Activated T-cell treated with anti-CD3 and anti-CD28 coated beads, Interleukin-2, amount 50 U/mL, for 72 hours (primary cell): ENCODE measurements around the gene ANKDD1B. TPM values are rescaled to one million over a fixed set of nuclear protein-coding genes. Genes with fewer than 3 reads are reported as not detected.
"Not testable (repeated sequence)": the region's sequence is repeated elsewhere in the genome, so short reads cannot be mapped to it uniquely, and the experiment has no call there.

Experiments used
- ATAC-seq, 2 donors: fragments of 150-1000 bp; cut with Tn5 transposase; replicated peaks in 1 of 2; 2 replicates each; pipeline ENCODE4 v1.10.0; 2021; ENCODE audit warnings: moderate library complexity in 2 of 2, mild to moderate bottlenecking in 1 of 2
- DNase-seq, 2 donors: peaks; one replicate each; pipeline ENCODE4 v3.0.0; 2021 to 2022; ENCODE audit warnings: mixed read lengths in 1 of 2
- H3K27ac Mint-ChIP-seq: one replicate; pipeline ENCODE4 v1.8.0; 2022; ENCODE audit warnings: mild to moderate bottlenecking, moderate library complexity, mixed read lengths
- H3K27me3 Mint-ChIP-seq: one replicate; pipeline ENCODE4 v1.8.0; 2022; ENCODE audit warnings: low read depth, mixed read lengths
- H3K36me3 Mint-ChIP-seq, 2 donors: one replicate each; pipeline ENCODE4 v1.8.0; 2022; ENCODE audit warnings: mixed read lengths in 2 of 2, mild to moderate bottlenecking in 1 of 2; ENCODE audit not compliant: insufficient read depth in 2 of 2
- H3K4me1 Mint-ChIP-seq: one replicate; pipeline ENCODE4 v1.8.0; 2022; ENCODE audit warnings: low read depth, mixed read lengths
- H3K4me3 Mint-ChIP-seq, 2 donors: one replicate each; pipeline ENCODE4 v1.8.0; 2022; ENCODE audit warnings: mild to moderate bottlenecking in 2 of 2, mixed read lengths in 2 of 2, moderate library complexity in 2 of 2
- H3K9me3 Mint-ChIP-seq, 2 donors: one replicate each; pipeline ENCODE4 v1.8.0; 2022; ENCODE audit warnings: mixed read lengths in 2 of 2
- total RNA-seq, 2 donors: library from RNA; stranded (reverse); gene quantifications; one replicate each; pipeline ENCODE4 v1.2.3, GENCODE V29; 2022

ANKDD1B gene
- total RNA-seq, 2 donors from 2014 or later = 0.23 to 0.26 TPM

DNA sequence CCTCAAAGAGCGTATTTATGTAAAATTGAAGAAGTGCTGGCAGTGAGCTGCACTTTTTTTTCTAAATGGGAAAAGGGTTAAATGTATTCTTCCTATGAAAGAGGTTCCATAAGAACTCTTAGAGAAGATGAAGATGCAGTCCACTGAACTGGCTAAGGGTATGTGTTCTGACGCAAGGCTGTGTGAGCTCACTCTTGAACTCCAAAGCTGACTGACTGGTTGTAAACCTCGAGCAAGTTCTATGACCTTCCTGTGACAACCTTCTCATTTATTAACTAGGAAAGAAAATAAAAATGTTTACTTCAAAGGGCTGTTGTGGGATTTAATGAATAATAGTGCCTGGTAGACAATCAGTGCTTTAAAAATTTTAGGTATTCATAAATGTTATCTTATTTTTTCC, 59.3 kb downstream of the ANKDD1B start:
- ATAC-seq (no peak), DNase-seq (no peak)
- Mint-ChIP-seq H3K4me3 (peak overlapping the region; percentile 17 to 94), H3K9me3 (no peaks in the 10 kb centered on the region), H3K4me1 (peaks cover 52% of the 10 kb centered on the region), H3K27ac (peak overlapping the region; percentile 68), H3K27me3 (no peaks in the 10 kb centered on the region), H3K36me3 (peaks cover 2 to 3% of the 10 kb centered on the region in 2 donors)

DNA sequence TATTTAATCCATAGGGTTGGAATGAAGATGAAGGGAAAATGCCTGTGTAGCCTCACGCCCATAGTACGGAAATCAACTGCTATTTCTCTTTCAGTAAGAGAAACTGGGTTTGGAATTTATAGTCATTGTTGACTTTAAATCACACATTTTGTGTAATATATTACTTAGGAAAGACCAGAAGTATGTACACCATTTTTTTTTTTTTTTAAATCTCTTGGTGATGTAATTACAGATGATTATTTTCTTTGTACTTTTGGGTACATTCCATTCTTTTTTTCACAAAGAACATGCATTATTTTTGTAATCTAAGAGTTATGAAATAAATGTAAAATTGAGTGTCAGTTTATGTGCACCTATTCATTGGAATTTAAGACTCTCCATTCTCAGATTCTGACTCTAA, 60.3 kb downstream of the ANKDD1B start:
- H3K4me3 Mint-ChIP-seq = no peak overlapping the region
- H3K4me1 Mint-ChIP-seq = peaks cover 47% of the 10 kb centered on the region
- no peak overlapping the region for H3K27ac Mint-ChIP-seq
- H3K27me3 Mint-ChIP-seq = no peaks in the 10 kb centered on the region
- DNase-seq = no peak
- no peaks in the 10 kb centered on the region for H3K9me3 Mint-ChIP-seq
- no peak for ATAC-seq
- H3K36me3 Mint-ChIP-seq = peaks cover 2 to 6% of the 10 kb centered on the region in 2 donors

DNA sequence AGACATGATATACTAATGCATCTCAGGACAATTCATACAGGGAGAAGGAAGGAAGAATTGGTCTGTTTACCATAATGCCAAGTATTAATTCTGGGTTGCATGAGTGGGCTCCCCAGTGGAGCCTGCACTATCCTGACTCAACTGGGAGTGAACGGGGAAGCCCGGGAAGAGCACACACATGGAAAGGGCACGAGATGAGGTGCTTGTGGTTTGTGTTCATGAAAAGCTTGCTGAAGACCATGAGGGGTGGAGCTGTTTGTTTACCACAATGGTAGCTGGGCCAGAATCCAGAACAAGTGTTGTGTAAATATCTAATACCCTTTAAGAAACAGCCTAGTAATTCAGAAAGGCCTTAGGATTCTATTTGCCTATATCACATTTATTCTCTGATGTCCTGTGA, 61.4 kb downstream of the ANKDD1B start:
- peaks cover 44% of the 10 kb centered on the region for H3K4me1 Mint-ChIP-seq
- H3K4me3 Mint-ChIP-seq = no peak overlapping the region
- no peaks in the 10 kb centered on the region for H3K9me3 Mint-ChIP-seq
- no peak for DNase-seq
- no peak overlapping the region for H3K27ac Mint-ChIP-seq
- H3K36me3 Mint-ChIP-seq = peaks cover 2 to 7% of the 10 kb centered on the region in 2 donors
- no peak for ATAC-seq
- no peaks in the 10 kb centered on the region for H3K27me3 Mint-ChIP-seq

DNA sequence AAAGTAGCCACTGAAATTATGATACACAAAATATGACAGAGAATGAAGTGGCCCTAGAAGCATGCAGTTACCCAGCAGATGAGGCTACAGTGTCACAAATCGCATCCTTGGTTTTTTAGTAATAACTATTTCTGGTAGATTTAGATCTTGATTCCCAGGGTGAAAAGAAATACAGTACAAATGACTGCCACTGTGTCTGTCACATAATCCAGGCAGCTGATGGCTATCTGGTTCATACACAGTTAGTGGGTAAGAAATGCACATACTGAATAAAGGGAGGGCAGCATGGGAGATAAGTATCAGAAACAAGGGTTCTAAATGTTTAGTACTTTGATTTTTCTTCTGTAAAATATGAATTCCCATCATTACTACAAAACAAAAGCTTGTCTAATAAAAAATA, 64.5 kb downstream of the ANKDD1B start:
- Mint-ChIP-seq H3K4me1 (peaks cover 25% of the 10 kb centered on the region), H3K4me3 (no peak overlapping the region), H3K27me3 (no peaks in the 10 kb centered on the region), H3K36me3 (peaks cover 2 to 7% of the 10 kb centered on the region in 2 donors), H3K9me3 (no peaks in the 10 kb centered on the region), H3K27ac (no peak overlapping the region)
- no peak for DNase-seq
- no peak for ATAC-seq

DNA sequence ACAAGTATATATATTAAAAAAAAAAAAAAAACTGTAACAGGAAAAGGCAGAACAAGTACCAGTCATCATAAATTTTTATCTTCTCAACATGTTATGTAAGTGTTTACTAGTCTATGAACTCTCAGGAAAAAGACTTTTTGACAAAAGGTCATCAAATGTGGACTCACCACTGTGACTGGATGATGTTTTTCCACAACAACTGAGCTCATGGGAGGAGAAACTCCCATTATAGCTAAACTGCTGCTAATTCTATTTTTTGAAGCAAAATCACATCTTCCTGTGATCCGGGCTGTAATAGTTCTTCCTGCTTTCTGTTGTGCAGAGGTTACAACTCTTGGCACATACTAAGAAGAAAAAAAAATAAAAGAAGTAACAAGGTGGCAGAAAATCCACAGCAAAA, 66.4 kb downstream of the ANKDD1B start:
- peaks cover 13% of the 10 kb centered on the region for H3K4me1 Mint-ChIP-seq
- no peak for DNase-seq
- H3K9me3 Mint-ChIP-seq = no peaks in the 10 kb centered on the region
- ATAC-seq = no peak
- H3K27ac Mint-ChIP-seq = peak overlapping the region; percentile 21
- H3K27me3 Mint-ChIP-seq = no peaks in the 10 kb centered on the region
- H3K36me3 Mint-ChIP-seq = peaks cover 2 to 4% of the 10 kb centered on the region in 2 donors
- peak overlapping the region; percentile 59 to 70 for H3K4me3 Mint-ChIP-seq

DNA sequence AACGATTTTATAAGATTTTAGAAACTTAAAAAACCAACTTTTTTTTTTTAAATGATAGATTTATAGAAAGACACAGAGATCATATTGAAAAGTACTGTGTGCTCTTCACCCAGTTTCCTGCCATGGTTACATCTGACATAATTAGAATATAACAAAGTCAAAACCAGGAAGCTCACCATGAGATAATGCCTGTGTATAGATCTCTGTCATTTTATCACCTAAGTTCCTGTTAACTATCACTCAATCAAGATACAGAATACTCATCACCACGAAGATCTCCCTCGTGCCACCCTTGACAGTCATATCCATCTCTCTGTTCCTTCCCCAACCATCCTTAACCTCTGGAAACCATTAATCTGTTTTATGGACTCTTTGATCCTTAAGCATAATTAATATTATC, 66.9 kb downstream of the ANKDD1B start:
- ATAC-seq (peak; percentile 89 to 95), DNase-seq (no peak)
- Mint-ChIP-seq H3K4me1 (peaks cover 12% of the 10 kb centered on the region), H3K27ac (peak overlapping the region; percentile 21), H3K9me3 (no peaks in the 10 kb centered on the region), H3K36me3 (peaks cover 1 to 4% of the 10 kb centered on the region in 2 donors), H3K27me3 (no peaks in the 10 kb centered on the region), H3K4me3 (peak overlapping the region; percentile 59 to 70)

DNA sequence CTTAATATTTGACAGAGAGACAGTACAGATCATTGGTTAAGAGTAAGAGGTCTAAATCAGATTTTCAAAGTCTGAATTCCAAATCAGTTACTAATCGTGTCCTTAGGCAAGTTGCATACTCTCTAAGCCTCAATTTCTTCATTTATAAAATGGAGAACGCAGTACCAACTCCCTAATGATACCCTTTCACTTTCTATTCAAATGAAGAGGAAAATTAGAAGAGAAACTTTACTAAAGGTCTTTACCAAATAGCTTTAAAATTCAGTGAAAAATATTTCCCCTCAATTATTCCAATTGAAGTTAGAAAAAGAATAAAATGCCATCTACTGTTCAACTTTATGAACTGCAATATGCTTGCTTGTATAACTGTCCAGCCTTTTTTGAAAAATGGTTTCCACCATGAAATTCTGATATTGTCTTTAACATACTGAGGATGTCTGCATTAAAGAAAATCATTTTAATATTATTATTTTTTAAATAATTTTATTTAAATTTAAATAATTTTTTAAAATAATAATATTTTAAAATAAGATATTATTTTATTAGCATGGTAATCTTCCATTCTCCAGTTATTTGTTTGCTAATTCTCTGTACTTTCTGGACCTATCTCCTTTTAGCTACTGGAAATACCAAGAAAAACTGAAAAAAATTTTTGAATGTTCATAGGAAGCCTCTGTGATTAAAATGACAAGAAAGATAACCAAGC, 70.0 kb downstream of the ANKDD1B start:
- Mint-ChIP-seq H3K4me1 (peaks cover 12% of the 10 kb centered on the region), H3K4me3 (no peak overlapping the region), H3K27me3 (no peaks in the 10 kb centered on the region), H3K36me3 (peaks cover 0 to 6% of the 10 kb centered on the region in 2 donors), H3K9me3 (no peaks in the 10 kb centered on the region), H3K27ac (no peak overlapping the region)
- no peak for ATAC-seq
- DNase-seq = no peak

DNA sequence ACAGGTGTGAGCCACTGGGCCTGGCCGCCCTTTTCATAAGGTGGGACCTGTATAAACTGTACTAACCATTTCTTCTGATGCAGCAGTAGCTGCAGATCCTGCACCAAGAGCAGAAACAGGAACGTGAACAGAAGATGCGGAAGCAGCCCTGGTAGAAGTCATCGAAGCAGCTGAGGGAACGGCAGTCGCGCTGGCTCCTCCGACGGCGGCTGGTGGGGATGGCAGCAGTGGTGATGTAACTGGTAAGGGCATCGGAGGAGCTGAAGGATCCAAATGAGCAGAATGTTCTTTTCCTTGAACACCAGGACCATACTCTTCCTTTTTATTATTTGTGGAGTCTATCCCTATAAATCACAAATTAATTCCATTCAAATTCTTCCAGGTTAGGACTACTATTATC, 73.9 kb downstream of the ANKDD1B start:
- Mint-ChIP-seq H3K36me3 (peaks cover 0 to 7% of the 10 kb centered on the region in 2 donors), H3K9me3 (no peaks in the 10 kb centered on the region), H3K4me1 (no peaks in the 10 kb centered on the region), H3K27ac (no peak overlapping the region), H3K4me3 (no peak overlapping the region), H3K27me3 (no peaks in the 10 kb centered on the region)
- ATAC-seq (no peak), DNase-seq (no peak)

DNA sequence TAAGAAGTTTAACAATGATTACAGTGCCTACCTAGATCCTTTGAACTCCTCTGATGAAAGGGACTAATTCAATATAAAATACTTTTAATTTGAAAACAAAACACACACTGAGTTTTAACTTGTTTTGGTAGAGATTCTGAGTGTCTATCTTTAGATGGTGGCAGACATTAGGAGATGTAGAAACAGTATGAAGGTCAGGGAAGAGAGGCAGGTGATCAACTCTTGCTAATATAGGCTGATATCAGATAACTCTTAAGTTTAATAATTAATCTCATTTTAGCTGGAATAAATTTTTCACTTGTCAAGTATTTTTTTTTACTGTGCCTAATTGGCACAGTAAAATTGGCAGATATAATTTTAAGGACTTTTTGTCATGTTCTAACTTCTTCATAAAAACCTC, 75.2 kb downstream of the ANKDD1B start:
- no peaks in the 10 kb centered on the region for H3K27me3 Mint-ChIP-seq
- ATAC-seq (no peak), DNase-seq (no peak)
- H3K4me3 Mint-ChIP-seq = no peak overlapping the region
- no peaks in the 10 kb centered on the region for H3K4me1 Mint-ChIP-seq
- peak overlapping the region; percentile 78 for H3K27ac Mint-ChIP-seq
- H3K9me3 Mint-ChIP-seq = no peaks in the 10 kb centered on the region
- H3K36me3 Mint-ChIP-seq = peaks cover 0 to 11% of the 10 kb centered on the region in 2 donors

DNA sequence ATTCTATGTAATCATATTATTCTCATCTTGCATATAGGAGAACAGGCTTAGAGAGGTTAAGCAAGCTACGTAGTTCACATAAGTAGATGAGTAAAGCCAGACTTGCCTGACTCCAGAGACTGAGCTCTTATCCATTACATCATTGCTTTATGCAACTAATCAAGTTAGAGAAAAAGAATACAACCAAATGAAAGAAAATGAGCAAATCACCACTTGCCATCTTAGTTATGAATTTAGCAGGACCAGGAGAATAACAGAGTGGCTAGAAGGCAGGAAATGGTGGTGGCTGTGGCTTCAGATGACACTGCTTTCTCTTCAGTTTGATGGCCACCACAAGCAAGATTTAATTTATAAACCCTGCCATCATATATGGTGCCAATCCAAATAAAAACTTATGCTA, 79.4 kb downstream of the ANKDD1B start:
- H3K36me3 Mint-ChIP-seq = peaks cover 2 to 28% of the 10 kb centered on the region in 2 donors
- no peak overlapping the region for H3K4me3 Mint-ChIP-seq
- H3K27me3 Mint-ChIP-seq = no peaks in the 10 kb centered on the region
- ATAC-seq (no peak), DNase-seq (no peak)
- H3K9me3 Mint-ChIP-seq = no peaks in the 10 kb centered on the region
- H3K27ac Mint-ChIP-seq = peak overlapping the region; percentile 56
- H3K4me1 Mint-ChIP-seq = no peaks in the 10 kb centered on the region

DNA sequence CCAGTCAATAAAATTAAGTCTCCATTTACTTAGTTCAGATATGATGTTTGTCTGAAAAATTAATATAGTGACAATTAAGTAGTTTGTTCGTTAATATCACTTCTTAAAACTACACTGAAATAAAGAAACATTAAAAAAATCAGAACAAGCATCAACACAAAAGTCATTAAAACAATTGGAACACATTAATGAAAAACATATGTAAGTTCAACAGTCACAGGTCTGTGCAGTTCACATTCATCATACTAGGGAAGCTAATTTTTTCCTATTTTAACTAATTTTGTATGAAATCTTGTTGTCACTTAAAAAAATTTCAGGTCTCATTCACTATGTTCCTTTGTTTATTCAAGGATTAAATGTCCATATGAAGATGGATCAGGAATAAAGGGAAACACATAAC, 83.5 kb downstream of the ANKDD1B start:
- H3K27ac Mint-ChIP-seq = no peak overlapping the region
- no peak for DNase-seq
- H3K36me3 Mint-ChIP-seq = peaks cover 6 to 31% of the 10 kb centered on the region in 2 donors
- peaks cover 4% of the 10 kb centered on the region for H3K4me1 Mint-ChIP-seq
- H3K9me3 Mint-ChIP-seq = peaks cover 0 to 2% of the 10 kb centered on the region in 2 donors
- no peak for ATAC-seq
- no peak overlapping the region for H3K4me3 Mint-ChIP-seq
- H3K27me3 Mint-ChIP-seq = no peaks in the 10 kb centered on the region

DNA sequence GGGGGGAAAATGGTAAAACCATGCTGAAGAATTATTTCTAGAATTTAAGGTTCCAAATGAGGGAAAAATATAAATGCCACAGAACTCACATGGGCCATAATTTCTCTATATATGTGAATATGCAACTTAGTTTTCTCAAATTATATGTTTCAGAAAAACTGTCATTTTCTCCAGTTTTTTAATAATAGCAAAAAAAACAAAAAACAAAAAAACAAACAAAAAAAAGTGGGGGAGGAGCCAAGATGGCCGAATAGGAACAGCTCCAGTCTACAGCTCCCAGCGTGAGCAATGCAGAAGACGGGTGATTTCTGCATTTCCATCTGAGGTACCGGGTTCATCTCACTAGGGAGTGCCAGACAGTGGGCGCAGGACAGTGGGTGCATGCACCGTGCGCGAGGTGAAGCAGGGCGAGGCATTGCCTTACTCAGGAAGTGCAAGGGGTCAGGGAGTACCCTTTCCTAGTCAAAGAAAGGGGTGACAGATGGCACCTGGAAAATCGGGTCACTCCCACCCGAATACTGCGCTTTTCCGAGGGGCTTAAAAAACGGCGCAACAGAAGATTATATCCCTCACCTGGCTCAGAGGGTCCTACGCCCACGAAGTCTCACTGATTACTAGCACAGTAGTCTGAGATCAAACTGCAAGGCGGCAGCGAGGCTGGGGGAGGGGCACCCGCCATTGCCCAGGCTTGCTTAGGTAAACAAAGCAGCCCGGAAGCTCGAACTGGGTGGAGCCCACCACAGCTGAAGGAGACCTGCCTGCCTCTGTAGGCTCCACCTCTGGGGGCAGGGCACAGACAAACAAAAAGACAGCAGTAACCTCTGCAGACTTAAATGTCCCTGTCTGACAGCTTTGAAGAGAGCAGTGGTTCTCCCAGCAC, 84.5 kb downstream of the ANKDD1B start:
- not testable (repeated sequence) for DNase-seq, H3K9me3 Mint-ChIP-seq, H3K4me3 Mint-ChIP-seq, H3K4me1 Mint-ChIP-seq, ATAC-seq, H3K27ac Mint-ChIP-seq, H3K27me3 Mint-ChIP-seq
- peaks cover 6 to 28% of the 10 kb centered on the region in 2 donors for H3K36me3 Mint-ChIP-seq

DNA sequence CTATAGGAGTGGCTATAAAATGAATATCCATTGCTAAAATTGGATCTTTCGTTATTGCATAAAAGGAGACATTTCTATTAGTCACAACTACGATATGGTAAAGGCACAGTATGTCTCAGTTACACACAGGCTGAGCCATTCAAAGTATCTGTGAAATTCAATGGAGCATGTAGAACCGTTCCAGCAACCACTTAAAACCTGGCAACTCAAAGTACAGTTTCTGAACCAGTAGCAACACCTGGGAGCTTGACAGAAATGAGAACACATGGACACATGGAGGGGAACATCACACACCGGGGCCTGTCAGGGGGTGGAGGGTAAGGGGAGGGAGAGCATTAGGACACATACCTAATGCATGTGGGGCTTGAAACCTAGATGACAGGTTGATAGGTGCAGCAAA, 90.6 kb downstream of the ANKDD1B start:
- Mint-ChIP-seq H3K27me3 (no peaks in the 10 kb centered on the region), H3K9me3 (peaks cover 0 to 2% of the 10 kb centered on the region in 2 donors), H3K27ac (no peak overlapping the region), H3K4me1 (peaks cover 4% of the 10 kb centered on the region), H3K4me3 (no peak overlapping the region), H3K36me3 (peaks cover 11 to 25% of the 10 kb centered on the region in 2 donors)
- ATAC-seq (no peak), DNase-seq (no peak)
